Stomach (tissue), 9 donors: ENCODE measurements around the gene ANLN. TPM values are rescaled to one million over a fixed set of nuclear protein-coding genes. Genes with fewer than 3 reads are reported as not detected.

Experiments used
- DNase-seq, 2 donors: peaks; one replicate each; pipeline versions ENCODE4 v3.0.0 to v3.0.0-alpha.2; 2013 to 2019
- H3K27ac ChIP-seq, 5 donors: fragments of 200-600 bp in 4 of 5; sonication (generic) in 4 of 5; one replicate each; pipeline ENCODE4 v1.5.1; 2013 to 2019; ENCODE audit warnings: mild to moderate bottlenecking in 1 of 5, moderate library complexity in 1 of 5
- H3K27me3 ChIP-seq, 3 donors: fragments of 200-600 bp; sonication (generic); one replicate each; pipeline ENCODE4 v1.5.1; 2017 to 2019; ENCODE audit warnings: mixed run types in 1 of 3
- H3K36me3 ChIP-seq, 4 donors: fragments of 200-600 bp; sonication (generic); 1 replicate in 3 of 4; 2 replicates in 1 of 4; pipeline ENCODE4 v1.5.1; 2016 to 2019
- H3K4me1 ChIP-seq, 4 donors: fragments of 200-600 bp; sonication (generic); one replicate each; pipeline ENCODE4 v1.5.1; 2016 to 2019
- H3K4me3 ChIP-seq, 4 donors: fragments of 200-600 bp; sonication (generic) in 3 of 4; one replicate each; pipeline ENCODE4 v1.5.1; 2016 to 2019; ENCODE audit warnings: mild to moderate bottlenecking in 1 of 4
- H3K9me3 ChIP-seq, 4 donors: fragments of 200-600 bp; sonication (generic); one replicate each; pipeline ENCODE4 v1.5.1; 2016 to 2019
- EP300 ChIP-seq: sonication (generic); formaldehyde crosslinking; IDR thresholded peaks from one replicate; pipeline ENCODE4 v1.6.1; 2017; ENCODE audit warnings: antibody characterized with exemption
- POLR2A ChIP-seq, 4 donors: fragments of 450-650 bp; IDR thresholded peaks; one replicate each; pipeline ENCODE4 v1.6.1; 2016; ENCODE audit warnings: antibody characterized with exemption in 4 of 4, control low read depth in 2 of 4, mild to moderate bottlenecking in 1 of 4, moderate library complexity in 1 of 4
- POLR2AphosphoS5 ChIP-seq, 3 donors: sonication (generic); formaldehyde crosslinking; IDR thresholded peaks; one replicate each; pipeline ENCODE4 v1.6.1; 2016; ENCODE audit warnings: antibody characterized with exemption in 3 of 3
- whole genome bisulfite sequencing, 5 donors: extraction: QIAGEN DNeasy Blood & Tissue Kit in 3 of 5; methylation state at CpG; one replicate each; pipeline versions ENCODE4 v1.1.5 to v1.1.7; 2013 to 2018; 5-methylcytosine and 5-hydroxymethylcytosine counted together
- intact Hi-C: fragments of 100-400 bp; cut with DNase I; formaldehyde crosslinking; loops from one replicate; pipeline ENCODE4 v1.15.1; 2023; ENCODE audit warnings: low total_unique reads
- polyA plus RNA-seq, 3 donors: library from polyadenylated mRNA; stranded (reverse); fragments of 200-250 nt; gene quantifications; one replicate each; pipeline ENCODE4 v1.2.3, GENCODE V29; 2013
- total RNA-seq, 5 donors: library from RNA; depleted of rRNA; stranded (reverse); fragments of >200 nt; gene quantifications; one replicate each; pipeline versions ENCODE4 v1.1.0 to v1.2.3, GENCODE V29; 2014 to 2016
- TF ChIP-seq, protein P1 (sequence below), 7 experiments: fragments of 450-650 bp in 4 of 7; fragments of 200-600 bp in 3 of 7; sonication (generic) in 3 of 7; IDR thresholded peaks; one replicate each; pipeline ENCODE4 v1.5.1; 2016 to 2019; ENCODE audit warnings: antibody characterized with exemption in 7 of 7, control low read depth in 2 of 7, mild to moderate bottlenecking in 1 of 7
- donor health status: healthy with polysubstance abuse.
- donor health status: Bipolar disorder and iron deficiency.
- donor health status: healthy.

The ANLN gene
- total and polyA plus RNA-seq, 8 donors = 3.5 to 25.2 (median 12.6) TPM

DNA sequence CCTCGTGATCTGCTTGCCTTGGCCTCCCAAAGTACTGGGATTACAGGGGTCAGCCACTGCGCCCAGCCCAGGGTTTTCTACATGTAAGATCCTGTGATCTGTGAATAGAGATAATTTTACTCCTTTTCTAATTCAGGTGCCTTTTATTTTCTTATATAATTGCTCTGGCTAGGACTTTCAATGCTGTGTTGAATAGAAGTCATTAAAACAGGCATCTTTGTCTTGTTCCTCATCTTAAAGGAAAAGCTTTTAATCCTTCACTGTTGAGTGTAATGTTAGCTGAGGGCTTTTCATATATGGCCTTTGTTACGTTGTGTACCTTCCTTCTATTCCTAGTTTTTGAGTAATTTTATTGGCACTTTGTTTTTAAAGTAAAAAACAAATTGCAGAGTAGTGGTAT is 26.6 kb downstream of the ANLN start:
- Histone ChIP-seq H3K27me3 (no peaks in the 10 kb centered on the region), H3K27ac (no peak overlapping the region), H3K4me3 (no peak overlapping the region), H3K9me3 (no peaks in the 10 kb centered on the region), H3K4me1 (no peaks in the 10 kb centered on the region), H3K36me3 (peaks cover 0 to 13% (median 0%) of the 10 kb centered on the region in 4 donors)
- 94 to 99% (median 97%) methylated on average over 3 of the region's 3 CpGs for WGBS, 5 donors
- no peak for DNase-seq
- TF ChIP-seq EP300 (no peak), POLR2A (IDR thresholded peaks at IDR 0.05) (no peak), POLR2AphosphoS5 (IDR thresholded peaks at IDR 0.05) (no peak)
- TF ChIP-seq, protein P1, sequence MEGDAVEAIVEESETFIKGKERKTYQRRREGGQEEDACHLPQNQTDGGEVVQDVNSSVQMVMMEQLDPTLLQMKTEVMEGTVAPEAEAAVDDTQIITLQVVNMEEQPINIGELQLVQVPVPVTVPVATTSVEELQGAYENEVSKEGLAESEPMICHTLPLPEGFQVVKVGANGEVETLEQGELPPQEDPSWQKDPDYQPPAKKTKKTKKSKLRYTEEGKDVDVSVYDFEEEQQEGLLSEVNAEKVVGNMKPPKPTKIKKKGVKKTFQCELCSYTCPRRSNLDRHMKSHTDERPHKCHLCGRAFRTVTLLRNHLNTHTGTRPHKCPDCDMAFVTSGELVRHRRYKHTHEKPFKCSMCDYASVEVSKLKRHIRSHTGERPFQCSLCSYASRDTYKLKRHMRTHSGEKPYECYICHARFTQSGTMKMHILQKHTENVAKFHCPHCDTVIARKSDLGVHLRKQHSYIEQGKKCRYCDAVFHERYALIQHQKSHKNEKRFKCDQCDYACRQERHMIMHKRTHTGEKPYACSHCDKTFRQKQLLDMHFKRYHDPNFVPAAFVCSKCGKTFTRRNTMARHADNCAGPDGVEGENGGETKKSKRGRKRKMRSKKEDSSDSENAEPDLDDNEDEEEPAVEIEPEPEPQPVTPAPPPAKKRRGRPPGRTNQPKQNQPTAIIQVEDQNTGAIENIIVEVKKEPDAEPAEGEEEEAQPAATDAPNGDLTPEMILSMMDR (IDR thresholded peaks at IDR 0.05) = no peak
- intact Hi-C loops = no loop called here

- Histone ChIP-seq H3K36me3 (peaks cover 0 to 10% (median 0%) of the 10 kb centered on the region in 4 donors), H3K4me3 (no peak overlapping the region), H3K9me3 (no peaks in the 10 kb centered on the region), H3K27me3 (no peaks in the 10 kb centered on the region), H3K4me1 (no peaks in the 10 kb centered on the region), H3K27ac (no peak overlapping the region)
- WGBS, 5 donors = 90 to 98% (median 96%) methylated on average over 3 of the region's 3 CpGs
- TF ChIP-seq EP300 (no peak), POLR2A (IDR thresholded peaks at IDR 0.05) (no peak), POLR2AphosphoS5 (IDR thresholded peaks at IDR 0.05) (no peak)
- TF ChIP-seq, protein P1 (IDR thresholded peaks at IDR 0.05) = no peak
- no peak for DNase-seq
- intact Hi-C loops = no loop called here
Measured at GRCh38 chr7:36420307-36420706, 30.6 kb downstream of the ANLN start.

DNA sequence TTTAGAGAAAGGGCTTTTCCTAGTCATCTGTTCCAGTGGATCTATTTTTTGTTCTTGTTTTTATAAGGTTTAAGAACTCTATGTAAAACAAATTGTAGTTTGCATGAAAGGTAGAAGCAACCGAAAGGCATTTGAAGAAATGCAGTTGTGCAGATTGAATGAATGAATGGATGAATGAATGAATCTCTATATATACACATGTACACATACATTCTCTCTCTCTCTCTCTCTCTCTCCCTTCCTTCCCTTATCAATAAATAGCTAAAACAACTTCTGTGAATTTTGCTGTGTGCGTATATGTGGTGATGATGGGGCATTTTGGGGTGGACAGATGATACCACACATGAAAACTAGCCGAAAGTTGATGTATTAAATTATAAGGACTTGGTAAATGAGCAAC is 32.4 kb downstream of the ANLN start:
- TF ChIP-seq POLR2AphosphoS5 (IDR thresholded peaks at IDR 0.05) (no peak), POLR2A (IDR thresholded peaks at IDR 0.05) (no peak), EP300 (no peak)
- TF ChIP-seq, protein P1 (IDR thresholded peaks at IDR 0.05) = no peak
- peaks cover 0 to 10% (median 0%) of the 10 kb centered on the region in 4 donors for H3K36me3 ChIP-seq
- H3K27ac ChIP-seq = no peak overlapping the region
- no peaks in the 10 kb centered on the region for H3K4me1 ChIP-seq
- DNase-seq = no peak
- H3K9me3 ChIP-seq = no peaks in the 10 kb centered on the region
- H3K27me3 ChIP-seq = no peaks in the 10 kb centered on the region
- 96 to 99% (median 98%) methylated on average over 3 of the region's 3 CpGs for WGBS, 5 donors
- intact Hi-C loops = no loop called here
- H3K4me3 ChIP-seq = no peak overlapping the region

- WGBS, 5 donors = 97 to 99% (median 98%) methylated on average over 2 of the region's 2 CpGs
- intact Hi-C loops = no loop called here
Measured at GRCh38 chr7:36423633-36424032, 34.0 kb downstream of the ANLN start.

More at GRCh38 chr7:36423633-36424032, 34.0 kb downstream of the ANLN start:
- Histone ChIP-seq H3K4me3 (no peak overlapping the region), H3K36me3 (peaks cover 0 to 10% (median 0%) of the 10 kb centered on the region in 4 donors), H3K4me1 (no peaks in the 10 kb centered on the region), H3K27ac (no peak overlapping the region), H3K9me3 (no peaks in the 10 kb centered on the region), H3K27me3 (no peaks in the 10 kb centered on the region)
- TF ChIP-seq, protein P1 (IDR thresholded peaks at IDR 0.05) = no peak
- TF ChIP-seq POLR2A (IDR thresholded peaks at IDR 0.05) = no peak
- no peak for TF ChIP-seq POLR2AphosphoS5 (IDR thresholded peaks at IDR 0.05)
- TF ChIP-seq EP300 = no peak
- no peak for DNase-seq
